Measurements from ENCODE around the gene RTN4RL1.

Gene RTN4RL1

DNA sequence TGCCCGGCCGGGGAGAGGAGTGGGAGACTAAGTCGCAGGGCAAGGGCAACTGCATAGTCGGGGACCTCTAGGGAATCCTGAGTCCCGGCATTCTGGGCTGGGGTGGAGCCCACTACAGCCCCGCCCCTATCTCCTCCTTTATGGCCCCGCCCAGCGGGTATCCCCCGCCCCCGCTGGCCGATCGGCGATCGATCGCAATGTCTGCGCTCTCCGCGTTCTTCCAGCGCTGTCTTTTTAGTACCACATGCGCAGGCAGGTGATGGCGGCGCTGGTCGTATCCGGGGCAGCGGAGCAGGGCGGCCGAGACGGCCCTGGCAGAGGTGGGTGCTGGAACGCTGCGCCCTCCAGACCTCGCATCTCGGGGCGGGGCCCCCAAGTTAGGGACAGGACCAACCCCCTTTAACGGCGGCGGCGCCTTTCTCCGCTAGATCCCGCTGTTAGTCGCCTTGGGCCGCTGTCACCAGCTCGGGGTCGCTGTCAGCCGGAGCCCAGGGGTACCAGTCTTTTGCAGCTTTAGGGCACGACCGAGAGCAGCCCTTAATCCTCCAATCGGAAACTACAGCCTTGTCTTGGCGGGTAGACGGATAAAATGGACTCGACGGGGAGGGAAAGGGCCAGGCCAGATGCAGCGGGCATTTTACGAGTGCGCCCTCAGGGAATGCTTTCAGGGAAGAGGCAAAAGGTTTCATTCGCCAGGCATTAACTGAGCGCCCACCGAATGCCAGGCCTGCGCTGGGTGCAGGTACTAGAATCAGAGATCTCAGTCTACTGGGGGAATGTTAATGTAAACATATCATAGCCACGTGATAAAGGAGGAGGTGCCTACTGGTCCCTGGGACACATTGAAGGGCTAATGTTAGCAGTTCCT, 5.0 kb upstream of the RTN4RL1 start, which contains the start of gene DPH1 (continued):
- TF ChIP-seq, protein P1, sequence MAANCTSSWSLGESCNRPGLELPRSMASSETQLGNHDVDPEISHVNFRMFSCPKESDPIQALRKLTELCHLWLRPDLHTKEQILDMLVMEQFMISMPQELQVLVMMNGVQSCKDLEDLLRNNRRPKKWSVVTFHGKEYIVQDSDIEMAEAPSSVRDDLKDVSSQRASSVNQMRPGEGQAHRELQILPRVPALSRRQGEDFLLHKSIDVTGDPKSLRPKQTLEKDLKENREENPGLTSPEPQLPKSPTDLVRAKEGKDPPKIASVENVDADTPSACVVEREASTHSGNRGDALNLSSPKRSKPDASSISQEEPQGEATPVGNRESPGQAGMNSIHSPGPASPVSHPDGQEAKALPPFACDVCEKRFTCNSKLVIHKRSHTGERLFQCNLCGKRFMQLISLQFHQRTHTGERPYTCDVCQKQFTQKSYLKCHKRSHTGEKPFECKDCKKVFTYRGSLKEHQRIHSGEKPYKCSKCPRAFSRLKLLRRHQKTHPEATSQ (tag by site-specific recombination; IDR thresholded peaks at IDR 0.05), result no peak
- TF ChIP-seq ZNF223 (tag by site-specific recombination; IDR thresholded peaks at IDR 0.05) (no peak), ZNF571 (tag by site-specific recombination; IDR thresholded peaks at IDR 0.05) (no peak), ZNF350 (tag by site-specific recombination; IDR thresholded peaks at IDR 0.05) (no peak; the same call in 1 of the 2 replicates), ZNF555 (tag by site-specific recombination; conservative IDR thresholded peaks at IDR 0.05) (no peak), ZNF169 (tag by site-specific recombination; IDR thresholded peaks at IDR 0.05) (no peak), ZNF707 (tag by site-specific recombination; IDR thresholded peaks at IDR 0.05) (no peak), ZNF211 (tag by site-specific recombination; IDR thresholded peaks at IDR 0.05; ENCODE audit: low read depth) (no peak), SCRT2 (tag by site-specific recombination; IDR thresholded peaks at IDR 0.05) (no peak), ZNF175 (tag by site-specific recombination; IDR thresholded peaks at IDR 0.05) (no peak), BCL11B (tag by site-specific recombination; IDR thresholded peaks at IDR 0.05; ENCODE audit: low read depth) (no peak), TCF7L2 (IDR thresholded peaks at IDR 0.05; ENCODE audit: borderline replicate concordance, low read depth, low read length) (no peak), ZNF423 (tag by site-specific recombination; IDR thresholded peaks at IDR 0.05) (no peak), ZNF48 (tag by site-specific recombination; IDR thresholded peaks at IDR 0.05) (no peak), SCRT1 (tag by site-specific recombination; IDR thresholded peaks at IDR 0.05; ENCODE audit: borderline replicate concordance) (no peak), YY2 (tag by site-specific recombination; IDR thresholded peaks at IDR 0.05) (peak; percentile 97), ZNF112 (tag by site-specific recombination; IDR thresholded peaks at IDR 0.05) (no peak), FEZF1 (tag by site-specific recombination; IDR thresholded peaks at IDR 0.05) (peak; percentile 86), ZFP69B (tag by site-specific recombination; IDR thresholded peaks at IDR 0.05) (peak; percentile 76; the same call in 1 of the 2 replicates), ZSCAN30 (tag by site-specific recombination; IDR thresholded peaks at IDR 0.05) (no peak; the same call in 1 of the 2 replicates), ZNF558 (tag by site-specific recombination; IDR thresholded peaks at IDR 0.05) (no peak), ZNF747 (tag by site-specific recombination; IDR thresholded peaks at IDR 0.05) (no peak), ZNF184 (tag by site-specific recombination; IDR thresholded peaks at IDR 0.05) (no peak), IKZF3 (tag by site-specific recombination; IDR thresholded peaks at IDR 0.05) (no peak), ZNF514 (tag by site-specific recombination; IDR thresholded peaks at IDR 0.05) (no peak), GLI2 (tag by site-specific recombination; IDR thresholded peaks at IDR 0.05; ENCODE audit: borderline replicate concordance, low read depth) (no peak), ZNF174 (tag by site-specific recombination; IDR thresholded peaks at IDR 0.05) (no peak), GLI4 (tag by site-specific recombination; IDR thresholded peaks at IDR 0.05) (0 out of 2 replicates have a peak, but pooled peaks have one; percentile 49)
- TF ChIP-seq, protein P2, sequence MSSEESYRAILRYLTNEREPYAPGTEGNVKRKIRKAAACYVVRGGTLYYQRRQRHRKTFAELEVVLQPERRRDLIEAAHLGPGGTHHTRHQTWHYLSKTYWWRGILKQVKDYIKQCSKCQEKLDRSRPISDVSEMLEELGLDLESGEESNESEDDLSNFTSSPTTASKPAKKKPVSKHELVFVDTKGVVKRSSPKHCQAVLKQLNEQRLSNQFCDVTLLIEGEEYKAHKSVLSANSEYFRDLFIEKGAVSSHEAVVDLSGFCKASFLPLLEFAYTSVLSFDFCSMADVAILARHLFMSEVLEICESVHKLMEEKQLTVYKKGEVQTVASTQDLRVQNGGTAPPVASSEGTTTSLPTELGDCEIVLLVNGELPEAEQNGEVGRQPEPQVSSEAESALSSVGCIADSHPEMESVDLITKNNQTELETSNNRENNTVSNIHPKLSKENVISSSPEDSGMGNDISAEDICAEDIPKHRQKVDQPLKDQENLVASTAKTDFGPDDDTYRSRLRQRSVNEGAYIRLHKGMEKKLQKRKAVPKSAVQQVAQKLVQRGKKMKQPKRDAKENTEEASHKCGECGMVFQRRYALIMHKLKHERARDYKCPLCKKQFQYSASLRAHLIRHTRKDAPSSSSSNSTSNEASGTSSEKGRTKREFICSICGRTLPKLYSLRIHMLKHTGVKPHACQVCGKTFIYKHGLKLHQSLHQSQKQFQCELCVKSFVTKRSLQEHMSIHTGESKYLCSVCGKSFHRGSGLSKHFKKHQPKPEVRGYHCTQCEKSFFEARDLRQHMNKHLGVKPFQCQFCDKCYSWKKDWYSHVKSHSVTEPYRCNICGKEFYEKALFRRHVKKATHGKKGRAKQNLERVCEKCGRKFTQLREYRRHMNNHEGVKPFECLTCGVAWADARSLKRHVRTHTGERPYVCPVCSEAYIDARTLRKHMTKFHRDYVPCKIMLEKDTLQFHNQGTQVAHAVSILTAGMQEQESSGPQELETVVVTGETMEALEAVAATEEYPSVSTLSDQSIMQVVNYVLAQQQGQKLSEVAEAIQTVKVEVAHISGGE (tag by site-specific recombination; conservative IDR thresholded peaks at IDR 0.05; ENCODE audit: low read depth), result no peak
- TF ChIP-seq, protein P3, sequence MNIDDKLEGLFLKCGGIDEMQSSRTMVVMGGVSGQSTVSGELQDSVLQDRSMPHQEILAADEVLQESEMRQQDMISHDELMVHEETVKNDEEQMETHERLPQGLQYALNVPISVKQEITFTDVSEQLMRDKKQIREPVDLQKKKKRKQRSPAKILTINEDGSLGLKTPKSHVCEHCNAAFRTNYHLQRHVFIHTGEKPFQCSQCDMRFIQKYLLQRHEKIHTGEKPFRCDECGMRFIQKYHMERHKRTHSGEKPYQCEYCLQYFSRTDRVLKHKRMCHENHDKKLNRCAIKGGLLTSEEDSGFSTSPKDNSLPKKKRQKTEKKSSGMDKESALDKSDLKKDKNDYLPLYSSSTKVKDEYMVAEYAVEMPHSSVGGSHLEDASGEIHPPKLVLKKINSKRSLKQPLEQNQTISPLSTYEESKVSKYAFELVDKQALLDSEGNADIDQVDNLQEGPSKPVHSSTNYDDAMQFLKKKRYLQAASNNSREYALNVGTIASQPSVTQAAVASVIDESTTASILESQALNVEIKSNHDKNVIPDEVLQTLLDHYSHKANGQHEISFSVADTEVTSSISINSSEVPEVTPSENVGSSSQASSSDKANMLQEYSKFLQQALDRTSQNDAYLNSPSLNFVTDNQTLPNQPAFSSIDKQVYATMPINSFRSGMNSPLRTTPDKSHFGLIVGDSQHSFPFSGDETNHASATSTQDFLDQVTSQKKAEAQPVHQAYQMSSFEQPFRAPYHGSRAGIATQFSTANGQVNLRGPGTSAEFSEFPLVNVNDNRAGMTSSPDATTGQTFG (tag by site-specific recombination; IDR thresholded peaks at IDR 0.05; ENCODE audit: borderline replicate concordance), result no peak
- TF ChIP-seq, protein P4, sequence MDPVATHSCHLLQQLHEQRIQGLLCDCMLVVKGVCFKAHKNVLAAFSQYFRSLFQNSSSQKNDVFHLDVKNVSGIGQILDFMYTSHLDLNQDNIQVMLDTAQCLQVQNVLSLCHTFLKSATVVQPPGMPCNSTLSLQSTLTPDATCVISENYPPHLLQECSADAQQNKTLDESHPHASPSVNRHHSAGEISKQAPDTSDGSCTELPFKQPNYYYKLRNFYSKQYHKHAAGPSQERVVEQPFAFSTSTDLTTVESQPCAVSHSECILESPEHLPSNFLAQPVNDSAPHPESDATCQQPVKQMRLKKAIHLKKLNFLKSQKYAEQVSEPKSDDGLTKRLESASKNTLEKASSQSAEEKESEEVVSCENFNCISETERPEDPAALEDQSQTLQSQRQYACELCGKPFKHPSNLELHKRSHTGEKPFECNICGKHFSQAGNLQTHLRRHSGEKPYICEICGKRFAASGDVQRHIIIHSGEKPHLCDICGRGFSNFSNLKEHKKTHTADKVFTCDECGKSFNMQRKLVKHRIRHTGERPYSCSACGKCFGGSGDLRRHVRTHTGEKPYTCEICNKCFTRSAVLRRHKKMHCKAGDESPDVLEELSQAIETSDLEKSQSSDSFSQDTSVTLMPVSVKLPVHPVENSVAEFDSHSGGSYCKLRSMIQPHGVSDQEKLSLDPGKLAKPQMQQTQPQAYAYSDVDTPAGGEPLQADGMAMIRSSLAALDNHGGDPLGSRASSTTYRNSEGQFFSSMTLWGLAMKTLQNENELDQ (tag by site-specific recombination; IDR thresholded peaks at IDR 0.05; ENCODE audit: low read depth), result no peak

Measured in HEK293 (cell line).